Activated T-cell treated with anti-CD3 and anti-CD28 coated beads for 4 hours (primary cell): ENCODE data around the gene CXCL12.

Experiments used
- DNase-seq: peaks from one replicate; pipeline ENCODE4 v3.0.0-alpha.2; 2020

Gene CXCL12

DNA sequence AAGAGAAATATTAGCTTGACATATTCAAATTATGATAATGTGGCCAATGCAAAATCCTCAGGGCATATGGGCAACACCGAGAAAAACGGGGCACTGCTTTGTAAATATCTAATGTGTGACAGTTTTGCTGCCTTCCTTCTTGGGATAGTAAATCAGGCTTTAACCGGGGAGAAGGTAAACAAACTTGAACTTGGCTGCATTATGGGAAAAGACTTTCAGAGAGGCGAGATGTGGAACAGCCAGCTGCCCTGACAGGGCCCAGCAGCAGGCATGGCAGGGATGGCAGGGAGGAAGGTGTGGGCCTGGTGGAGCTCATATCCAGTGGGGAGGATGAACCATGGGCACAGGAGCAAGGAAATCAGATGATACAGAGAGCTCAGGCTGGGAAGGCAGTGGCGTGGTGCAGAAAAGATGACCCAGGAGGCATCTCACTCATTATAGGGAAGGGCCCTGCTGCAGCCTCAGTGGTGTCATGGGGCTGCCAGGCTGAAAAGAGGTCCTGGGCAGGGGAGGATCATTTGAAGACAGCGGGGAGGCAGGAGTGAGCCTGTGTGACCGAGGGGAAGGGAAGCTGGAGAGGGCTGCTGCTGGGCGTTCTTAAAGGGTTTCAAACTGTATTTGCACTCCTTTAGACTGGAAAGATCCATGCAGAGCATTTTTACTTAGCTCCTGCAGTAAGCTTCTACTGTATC, 26.7 kb downstream of the CXCL12 start:
- no peak for DNase-seq

DNA sequence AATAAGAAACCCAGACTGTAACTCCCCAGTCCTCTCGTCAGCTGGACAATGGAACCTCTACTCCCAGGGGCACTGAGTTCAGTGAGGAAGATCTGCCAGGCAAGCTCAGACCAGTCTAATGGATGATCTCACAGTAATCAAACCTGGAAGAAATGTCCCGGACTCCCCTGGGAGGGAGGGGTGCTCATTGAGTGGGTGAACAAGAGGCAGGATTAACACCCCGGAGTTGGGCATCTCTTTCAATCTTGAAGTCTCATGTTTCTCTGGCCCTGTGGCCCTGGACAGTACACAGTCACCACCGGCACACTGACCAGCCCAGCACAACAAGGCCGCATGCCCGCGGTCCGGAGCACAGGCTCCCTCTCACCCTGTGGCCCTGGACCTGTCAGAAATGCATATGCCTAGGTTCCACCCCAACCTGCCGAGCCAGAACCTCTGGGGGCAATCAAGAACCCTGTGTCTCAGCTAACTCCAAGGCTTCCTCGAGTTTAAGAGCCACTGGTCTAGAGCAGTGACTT, 27.8 kb downstream of the CXCL12 start:
- DNase-seq: no peak

DNA sequence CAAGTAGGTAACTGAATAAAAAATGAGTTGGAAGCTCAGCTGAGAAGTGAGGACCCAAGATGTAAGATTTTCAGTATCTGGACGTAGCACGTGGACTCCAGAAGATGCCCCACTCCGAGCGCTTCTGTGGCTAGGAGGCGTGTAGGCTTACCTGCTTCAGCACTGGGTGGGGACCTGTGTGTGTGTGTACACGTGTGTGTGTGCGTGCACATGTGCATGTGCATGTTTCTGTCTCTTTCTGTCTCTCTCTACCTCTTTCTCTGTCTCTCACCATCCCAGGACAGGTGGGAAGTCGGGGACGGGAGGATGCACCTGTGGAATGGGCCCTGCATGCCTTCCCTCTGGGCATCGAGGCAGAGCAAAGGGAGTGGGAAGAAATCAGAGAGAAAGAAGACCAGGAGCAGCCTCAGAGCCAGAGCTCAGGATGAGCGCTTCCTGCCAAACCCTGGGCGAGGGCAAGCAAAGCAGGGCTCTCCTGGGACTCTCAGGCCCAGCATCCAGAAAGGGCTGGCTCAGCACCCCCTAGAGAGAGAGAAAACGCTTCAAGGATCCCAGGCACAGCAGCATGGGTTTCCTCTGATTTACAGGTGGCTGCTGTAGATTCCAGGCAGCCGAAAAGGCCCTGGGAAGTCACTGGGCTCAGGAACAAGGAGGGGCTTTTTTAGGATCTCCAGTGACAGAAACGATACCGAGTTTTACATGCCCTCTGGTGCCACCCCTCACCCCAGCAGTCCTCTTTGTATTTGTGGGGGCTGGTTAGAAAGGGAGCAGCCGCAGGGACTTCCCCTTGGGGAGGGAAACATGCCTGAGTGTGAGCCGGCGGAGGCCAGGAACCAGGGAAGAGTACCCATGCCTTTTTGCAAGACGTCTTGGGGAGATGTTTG, 28.5 kb downstream of the CXCL12 start:
- no peak for DNase-seq

DNA sequence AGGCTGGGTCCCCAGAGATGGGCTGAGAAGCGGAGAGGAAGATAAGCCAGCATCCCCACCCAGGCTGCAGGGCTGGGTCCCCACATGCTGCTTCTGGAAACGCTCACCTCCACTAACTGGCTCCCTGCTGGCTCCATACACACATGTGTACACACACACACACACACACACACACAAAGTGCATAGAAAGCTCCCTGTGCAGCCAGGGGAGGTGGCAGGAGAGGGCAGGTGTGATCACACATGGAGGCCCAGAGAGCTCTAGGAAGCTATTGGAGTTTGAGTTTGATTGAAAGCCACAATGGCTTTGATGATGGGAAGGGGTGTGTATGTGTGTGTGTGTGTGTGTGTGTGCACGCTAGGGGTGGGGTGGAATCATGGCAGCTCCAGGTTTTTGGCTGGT, 29.3 kb downstream of the CXCL12 start:
- no peak for DNase-seq

DNA sequence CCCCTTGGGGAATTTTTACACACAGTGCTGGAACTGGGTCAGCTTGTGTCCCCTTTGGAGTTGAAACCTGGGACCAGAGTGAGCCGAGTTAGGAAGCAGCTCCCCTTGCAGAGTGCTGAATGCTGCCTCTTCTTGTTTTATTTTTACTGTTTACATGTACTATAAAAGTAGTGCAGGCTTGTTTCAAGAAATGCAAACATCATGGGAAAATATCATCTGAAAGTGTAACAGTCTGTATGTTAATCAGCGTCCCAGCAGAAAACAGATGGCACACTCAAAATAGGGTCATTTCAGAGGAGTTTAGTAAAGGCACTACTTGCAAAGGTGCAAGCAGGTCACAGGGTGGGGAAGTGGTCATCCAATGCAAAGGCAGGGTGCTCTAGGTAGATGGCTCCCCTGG, 30.1 kb downstream of the CXCL12 start:
- no peak for DNase-seq

DNA sequence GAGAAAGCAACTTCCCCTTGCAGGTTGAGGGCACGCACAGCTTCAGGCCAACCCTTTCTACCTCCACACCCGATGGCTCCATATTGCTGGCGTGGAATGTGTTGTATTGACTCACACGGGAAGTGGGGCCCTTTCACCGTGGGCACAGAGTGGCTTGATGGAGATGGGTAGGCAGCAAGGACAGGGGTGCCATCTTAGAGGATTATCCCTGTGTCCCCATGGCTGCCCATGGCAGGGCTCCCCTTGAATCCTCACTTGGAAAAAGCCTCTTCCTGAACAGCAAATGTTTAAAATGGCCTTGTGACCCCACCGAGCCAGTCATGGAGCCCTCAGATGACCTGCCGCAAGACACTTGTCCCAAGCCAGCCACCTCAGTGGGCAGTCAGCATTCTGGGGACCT, 31.2 kb downstream of the CXCL12 start:
- DNase-seq: no peak

DNA sequence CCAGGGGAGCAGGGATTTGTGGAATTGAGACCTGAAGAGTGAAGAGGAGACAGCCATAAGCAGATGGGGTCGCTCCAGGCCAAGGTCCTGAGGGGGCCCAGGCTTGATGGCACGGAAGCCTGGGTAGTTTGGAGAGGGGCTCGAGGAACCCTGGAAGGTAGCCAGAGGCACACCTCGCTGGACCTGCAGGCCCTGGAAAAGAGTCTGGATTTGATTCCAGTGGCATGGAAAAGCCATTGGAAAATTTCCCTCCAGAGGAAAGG, 31.8 kb downstream of the CXCL12 start:
- DNase-seq: no peak

DNA sequence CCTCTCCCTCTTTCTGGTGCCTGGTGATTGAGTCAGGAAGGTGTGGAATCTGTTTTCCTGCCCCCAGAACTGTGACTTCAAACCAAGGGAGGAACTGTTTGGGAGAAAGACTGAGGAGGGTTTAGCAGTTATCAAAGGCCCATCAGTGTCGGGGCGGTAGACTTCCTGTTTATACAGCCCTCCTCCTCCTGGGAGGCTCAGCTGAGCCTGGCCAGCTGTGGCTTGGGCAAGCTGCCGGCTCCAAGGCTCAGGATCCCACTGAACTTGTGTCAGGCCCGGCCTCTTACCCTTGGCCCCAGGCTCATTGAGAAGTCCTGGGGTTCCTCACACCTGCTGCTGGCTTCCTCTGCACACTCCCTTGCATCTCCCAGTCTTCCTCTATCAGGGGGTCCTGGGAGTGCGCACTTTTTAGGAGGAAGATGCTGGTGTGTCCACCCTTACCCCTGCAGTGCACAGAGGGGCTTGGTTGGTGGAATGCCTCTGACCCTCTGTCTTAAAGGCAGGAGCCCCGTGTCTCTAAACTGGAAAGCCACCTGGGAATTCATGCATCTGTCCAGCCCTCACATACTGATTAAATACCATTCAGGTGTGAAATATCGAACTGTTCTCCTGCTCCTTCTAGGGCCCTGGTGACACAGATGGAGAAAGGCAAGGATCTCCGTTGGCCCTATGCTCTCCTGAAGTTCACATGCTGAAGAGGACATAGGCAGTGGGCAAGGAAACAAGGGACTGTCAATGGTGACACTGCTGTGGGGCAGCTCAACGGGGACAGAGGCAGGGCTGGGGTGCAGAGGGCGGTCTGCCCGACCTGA, 32.4 kb downstream of the CXCL12 start:
- no peak for DNase-seq

DNA sequence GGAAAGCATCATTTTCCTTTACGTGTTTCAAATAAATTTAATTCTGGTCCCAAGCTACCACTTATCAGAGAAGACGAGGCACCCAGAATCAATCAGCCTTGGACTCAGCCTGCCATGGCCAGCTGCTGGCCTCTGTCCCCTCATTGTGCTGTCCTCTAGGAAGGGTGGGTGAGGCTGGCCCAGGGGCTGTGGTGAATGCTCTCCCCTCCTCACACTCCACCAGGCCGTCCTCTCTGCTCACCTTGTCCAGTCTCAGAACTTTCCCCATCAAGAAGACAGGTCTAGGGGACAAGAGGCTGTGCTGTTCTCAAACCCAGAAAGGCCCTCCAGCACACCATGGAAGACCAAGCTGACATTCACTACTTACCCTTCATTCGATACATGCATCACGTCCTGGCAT, 36.4 kb downstream of the CXCL12 start:
- DNase-seq: no peak

DNA sequence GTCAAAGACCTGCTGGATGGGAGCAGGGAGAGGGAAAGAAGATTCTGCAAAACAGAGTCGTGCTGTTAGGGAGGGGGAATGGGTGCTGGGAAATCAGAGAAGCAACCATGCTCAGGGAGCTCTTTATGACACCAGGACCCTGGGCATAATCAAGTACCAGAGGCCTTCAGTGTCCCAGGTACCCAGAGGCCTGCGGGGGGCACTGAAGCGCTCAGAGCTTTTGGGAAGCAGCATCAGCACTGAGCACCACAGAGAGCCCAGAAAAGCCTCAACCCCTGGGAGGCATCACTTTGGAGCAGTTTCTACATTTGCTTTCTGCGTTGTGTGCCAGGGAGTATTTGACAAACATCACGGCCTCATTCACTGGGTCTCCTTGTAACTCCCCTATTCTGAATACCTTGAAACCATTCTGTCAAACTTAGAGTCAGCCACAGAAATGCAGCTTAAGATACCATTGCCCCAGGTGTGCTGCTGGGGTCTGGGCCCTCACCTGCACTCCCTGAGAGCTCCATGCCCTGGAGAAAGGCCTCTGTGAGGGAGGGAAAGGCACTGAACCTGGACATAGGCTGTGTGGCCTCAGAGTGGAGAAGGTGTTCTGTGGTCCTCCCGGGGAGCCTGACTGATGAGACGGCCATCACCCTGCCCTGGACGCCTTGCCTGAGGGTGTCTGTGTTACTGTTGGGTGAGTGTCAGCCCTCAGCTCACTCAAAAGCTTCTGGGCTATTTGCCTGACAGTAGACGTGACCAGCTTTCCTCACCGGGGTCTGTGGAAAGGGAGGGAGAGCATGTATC, 37.1 kb downstream of the CXCL12 start:
- no peak for DNase-seq

DNA sequence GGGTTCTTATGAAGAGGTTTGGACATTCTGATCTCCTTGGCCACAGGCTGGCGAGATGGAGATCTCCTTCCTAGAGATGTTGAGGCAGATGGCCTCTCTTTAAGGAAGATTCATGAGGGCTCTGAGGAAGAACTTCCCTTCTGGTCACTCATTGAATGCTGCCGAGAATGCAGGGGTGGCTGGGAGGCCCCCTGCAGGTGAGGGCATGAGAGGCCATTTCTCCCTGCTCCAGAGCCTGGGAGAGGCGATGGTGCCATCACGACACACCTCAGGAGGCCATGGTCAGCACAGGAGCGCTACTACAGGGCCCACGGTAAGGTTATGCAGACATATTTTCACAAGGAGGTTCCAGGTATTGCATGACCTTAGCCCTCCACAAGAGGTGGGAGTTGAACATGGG, 40.2 kb downstream of the CXCL12 start:
- DNase-seq: no peak

DNA sequence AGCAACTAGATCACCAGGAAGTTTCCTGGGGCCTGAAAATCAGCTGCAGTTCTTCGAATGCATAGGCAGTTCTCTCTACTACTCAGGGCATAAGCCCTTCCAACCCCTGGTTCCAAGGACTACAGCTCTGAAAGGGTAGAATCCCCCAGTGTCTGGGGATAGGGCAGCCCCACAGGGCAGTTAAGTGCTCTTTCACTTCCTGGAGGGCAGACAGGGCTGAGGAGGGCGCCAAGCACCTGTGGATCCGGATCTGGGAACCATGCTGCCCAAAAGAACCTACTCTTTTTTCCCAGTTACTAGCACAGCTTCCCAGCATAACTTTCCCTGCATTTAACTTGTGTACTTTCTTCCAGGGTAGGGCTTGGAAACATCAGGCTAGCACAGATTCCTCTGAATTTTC, 41.1 kb downstream of the CXCL12 start:
- no peak for DNase-seq

DNA sequence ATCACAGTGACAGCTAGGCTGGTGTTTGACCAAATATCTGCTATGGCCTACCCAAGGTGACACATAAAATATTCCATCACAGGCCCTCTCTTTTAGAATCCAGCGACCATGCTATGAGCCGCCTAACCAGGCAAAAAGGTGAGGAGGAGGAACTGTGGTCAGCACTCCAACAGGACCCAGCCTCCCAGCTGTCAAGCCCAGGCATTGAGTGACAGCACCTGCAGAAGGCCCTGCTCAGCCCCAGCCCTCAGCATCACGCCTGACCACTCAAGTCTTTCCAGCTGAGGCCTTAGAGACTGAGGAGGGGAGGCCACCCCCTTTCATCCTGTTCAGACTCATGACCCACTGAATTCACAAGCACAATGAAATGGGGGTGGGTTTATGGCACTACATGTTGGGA, 43.0 kb downstream of the CXCL12 start:
- DNase-seq: no peak

DNA sequence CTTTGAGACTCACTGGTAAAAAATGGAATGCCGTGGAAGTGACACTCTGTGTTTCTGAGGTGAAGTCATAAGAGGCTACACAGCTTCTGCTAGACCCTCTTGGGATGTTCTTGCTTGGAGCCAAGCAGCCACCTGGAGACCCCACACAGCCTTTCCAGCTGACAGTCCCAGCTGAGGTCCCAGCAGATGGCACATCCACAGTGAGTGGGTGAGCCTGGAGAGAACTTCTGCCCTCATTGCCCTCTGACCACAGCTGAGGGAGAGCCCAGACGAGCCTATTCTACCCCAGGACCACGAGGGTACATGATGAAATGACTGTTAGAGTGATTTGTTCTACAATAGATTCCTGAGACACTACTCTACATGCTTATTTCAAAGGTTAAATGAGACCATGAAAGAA, 44.3 kb downstream of the CXCL12 start:
- no peak for DNase-seq

DNA sequence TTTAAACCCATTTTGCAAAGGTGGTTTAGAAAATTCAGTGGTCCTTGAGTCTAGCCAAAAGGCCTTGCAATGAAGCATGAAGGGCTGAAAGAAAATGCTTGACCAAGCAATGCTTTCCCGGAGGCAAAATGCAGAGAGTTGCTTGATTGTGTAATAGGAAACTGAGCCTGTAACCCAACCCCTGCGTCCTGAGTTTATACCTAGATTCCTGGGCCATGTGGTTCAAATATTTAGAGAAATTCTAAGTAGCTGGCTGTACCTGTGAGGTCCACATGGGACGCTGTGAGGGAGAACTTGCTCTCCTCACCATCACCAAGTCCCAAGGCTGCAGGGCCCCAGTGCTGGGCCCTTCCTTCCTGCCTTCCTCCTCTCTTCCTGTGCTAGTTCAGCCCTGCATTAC, 45.7 kb downstream of the CXCL12 start:
- no peak for DNase-seq

DNA sequence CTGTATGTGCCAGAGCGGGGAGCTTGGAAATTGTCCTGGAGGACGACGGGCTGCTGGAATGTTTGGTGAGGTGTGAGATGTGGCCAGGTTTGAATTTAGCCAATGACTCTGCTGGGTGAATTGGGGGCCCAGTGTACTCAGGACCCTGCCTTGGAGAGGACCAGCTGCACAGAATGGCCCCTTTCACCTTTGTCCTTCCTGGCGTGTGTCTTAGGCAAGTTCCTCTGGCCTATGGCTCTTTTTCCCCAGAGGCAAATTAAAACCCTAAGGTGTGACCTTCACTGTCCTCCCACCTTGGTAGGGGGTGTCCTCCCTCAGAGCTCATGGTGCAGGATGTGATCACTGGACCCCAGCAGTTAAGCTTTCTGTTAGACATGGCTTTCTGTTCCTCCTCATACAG, 47.8 kb downstream of the CXCL12 start:
- DNase-seq: no peak

DNA sequence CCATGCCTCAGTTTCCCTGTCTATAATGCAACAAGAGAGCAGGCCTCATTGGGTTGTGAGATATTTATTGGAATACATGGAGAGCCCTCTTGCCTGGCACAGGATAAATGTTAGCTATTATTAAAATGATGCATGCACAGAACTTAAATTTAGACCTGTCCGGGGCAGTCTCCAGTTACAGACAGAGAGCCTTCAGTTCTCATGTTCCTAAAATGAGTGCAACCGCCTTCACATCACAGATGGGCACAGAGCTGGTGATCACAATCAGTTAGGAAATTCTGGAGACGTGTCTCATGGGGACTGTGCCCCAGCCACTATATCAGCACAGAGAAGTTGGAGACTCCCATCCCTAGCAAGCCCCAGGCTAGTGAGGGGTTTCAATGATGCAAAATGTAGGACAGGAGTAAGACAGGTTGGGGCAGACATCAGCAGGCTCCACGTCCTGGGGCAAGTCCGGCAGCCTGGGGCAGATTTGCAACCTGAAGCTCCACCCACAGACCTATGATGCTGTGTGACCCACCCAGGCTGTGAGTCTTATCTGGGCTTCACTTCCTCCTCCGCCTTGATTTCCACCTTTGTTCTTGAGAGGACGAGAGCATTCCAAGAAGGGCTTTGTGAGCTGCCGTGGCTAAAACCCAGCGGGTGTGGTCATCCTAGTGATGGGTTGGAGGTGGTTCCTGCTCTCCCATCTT, 49.4 kb downstream of the CXCL12 start:
- DNase-seq: no peak

DNA sequence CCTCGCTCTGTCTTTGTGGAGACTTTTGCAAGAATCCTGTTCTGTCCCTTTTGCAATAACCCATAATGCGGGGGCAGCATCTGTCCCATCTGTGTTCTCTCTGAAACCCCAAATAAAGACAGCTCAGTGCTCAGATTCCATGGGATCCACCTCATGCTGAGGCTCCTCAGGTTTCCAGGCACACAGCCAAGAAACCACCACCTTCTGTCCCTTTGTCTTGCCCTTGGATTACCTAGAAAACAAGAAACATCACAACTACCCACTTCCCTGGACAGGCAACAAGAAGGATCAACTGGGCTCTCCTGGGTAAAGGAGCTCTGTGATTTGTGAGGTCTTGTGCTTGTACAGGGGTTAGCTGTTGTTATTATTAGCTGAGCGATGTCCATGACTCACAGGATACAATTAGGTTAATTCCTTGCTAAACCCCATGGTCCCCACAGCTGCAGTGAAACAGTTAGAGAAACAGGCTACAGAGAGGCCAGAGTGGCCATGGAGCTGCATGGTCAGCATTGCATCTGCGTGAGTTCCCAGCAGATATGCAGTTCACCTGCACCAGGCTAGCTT, 50.2 kb downstream of the CXCL12 start:
- DNase-seq: no peak

DNA sequence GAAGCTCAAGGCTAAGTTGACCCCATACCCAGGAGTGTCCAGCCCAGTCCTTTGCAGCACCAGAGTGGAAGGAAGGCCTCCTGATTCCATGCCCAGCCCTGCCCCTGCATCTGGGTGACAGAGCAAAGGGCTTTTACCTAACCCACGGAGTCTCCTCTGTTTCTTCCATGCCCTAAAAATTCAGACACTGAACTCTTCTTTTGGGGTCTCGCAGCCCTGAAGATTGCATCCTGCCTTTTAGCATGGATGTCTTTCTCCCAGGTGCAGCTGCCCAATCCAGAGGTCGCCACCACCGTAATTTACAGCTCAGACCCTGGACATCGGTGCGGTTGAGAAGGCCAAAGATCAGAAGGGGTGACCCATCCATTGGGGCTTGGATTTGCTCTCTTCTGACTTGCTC, 50.8 kb downstream of the CXCL12 start:
- DNase-seq: no peak

DNA sequence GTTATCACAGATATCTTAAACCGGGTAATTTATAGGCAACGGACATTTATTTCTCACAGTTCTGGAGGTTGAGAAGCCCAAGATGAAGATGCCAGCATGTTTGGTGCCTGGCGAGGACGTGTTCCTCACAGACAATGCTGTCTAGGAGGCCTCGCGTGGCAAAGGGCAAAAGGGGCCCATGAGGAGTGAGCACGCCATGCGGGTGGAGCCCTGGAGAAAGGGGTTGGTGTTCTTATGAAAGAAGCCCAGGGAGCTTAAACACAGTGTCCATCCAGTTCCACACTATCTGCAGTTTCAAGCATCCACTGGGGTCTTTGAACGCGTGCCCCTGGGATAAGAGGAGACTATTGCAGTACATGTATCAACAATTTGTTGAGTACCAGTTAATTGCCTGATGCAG, 51.4 kb downstream of the CXCL12 start:
- DNase-seq: no peak

DNA sequence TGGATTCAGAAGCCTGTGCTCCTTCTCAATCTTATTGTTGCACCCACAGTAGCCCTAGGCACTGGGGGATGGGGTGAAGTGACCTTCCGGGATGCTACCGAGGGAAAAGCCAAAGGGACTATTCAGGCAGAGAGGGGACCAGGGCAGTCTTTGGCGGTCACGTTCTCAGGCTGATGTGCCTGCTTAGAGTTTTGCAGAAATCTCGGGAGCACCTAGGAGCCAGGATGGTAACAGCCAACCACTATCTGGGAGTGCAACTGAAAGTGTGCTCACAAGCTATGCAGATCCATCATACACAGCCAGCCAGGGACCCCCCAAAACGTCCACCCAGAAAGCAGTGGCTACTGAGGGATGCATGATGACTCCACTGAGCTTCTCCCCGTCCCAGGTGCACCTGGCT, 52.4 kb downstream of the CXCL12 start:
- no peak for DNase-seq

DNA sequence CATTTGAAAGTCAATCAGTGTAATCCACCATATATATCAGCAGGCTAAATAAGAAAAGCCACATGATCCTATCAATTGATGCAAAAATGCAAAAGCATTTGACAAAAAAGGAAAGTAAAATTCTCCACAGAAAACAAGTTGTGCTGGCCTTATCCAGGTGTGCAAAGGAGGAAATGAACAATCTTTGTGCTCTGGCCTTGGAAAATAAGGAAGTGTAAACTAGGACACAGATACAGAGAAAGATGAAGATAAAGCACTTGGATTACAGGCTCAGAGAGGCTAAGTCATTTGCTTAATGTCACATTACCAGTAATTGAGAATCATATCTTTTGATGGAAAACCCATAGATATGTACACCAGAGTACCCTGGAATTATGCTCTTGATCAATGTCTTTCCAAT, 54.5 kb downstream of the CXCL12 start:
- DNase-seq: no peak
